NCI-H1105 treated with DMSO at 0.1 percent for 48 hours (cell line): ENCODE measurements around the gene CFAP97D1.

Experiments
- DNase-seq: peaks from one replicate; lab custom pipeline; 2025; lab: John Stamatoyannopoulos, UW

The CFAP97D1 gene

DNA sequence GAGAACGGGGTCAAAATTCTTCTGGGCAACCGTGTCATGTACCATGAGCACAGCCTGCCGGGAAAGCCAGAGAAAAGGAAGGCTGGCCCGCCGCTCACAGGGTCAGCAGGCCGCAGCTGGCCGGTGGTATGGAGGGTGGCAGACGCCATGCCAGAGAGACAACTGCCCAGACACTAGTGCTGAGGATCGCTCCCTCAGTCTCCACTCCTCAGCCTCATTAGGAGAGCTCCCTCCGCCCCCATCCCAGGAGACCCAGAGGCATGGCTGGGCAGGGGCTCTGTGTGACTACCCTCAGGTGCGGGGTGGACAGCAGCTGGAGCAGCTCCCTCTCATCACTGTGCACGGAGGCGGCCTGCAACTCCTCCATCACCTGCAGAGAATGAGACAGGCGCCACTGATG is 49.5 kb downstream of the CFAP97D1 start:
- DNase-seq = no peak

DNA sequence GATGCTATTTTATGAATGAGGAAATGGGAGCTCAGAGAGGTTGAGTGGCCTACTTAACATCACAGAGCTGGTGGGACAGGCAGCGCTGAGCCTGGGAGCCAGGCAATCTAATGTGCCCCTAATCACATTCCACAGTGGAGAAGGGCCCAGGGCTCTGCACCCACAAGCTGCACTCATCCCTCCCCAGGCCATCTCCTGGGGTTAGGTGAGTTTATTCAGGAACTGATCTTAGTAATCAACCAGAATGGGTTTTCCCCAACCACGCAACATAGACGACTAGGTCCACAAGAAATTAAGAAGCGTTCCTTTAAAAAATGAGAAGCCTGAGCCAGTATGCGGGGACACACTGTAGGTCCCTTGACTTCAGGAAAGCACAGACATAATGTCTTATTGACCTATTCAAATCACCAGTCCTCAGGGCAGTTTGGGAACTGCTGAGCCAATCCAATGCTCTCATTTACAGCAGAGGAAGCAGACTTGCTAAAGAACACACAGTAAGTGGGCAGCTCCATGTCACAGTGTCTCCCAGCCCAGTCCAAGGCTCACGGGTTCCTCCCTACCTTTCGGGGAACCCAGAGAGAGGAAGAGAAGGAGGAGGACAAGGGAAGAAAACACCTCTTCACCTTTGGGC is 50.4 kb downstream of the CFAP97D1 start:
- no peak for DNase-seq

DNA sequence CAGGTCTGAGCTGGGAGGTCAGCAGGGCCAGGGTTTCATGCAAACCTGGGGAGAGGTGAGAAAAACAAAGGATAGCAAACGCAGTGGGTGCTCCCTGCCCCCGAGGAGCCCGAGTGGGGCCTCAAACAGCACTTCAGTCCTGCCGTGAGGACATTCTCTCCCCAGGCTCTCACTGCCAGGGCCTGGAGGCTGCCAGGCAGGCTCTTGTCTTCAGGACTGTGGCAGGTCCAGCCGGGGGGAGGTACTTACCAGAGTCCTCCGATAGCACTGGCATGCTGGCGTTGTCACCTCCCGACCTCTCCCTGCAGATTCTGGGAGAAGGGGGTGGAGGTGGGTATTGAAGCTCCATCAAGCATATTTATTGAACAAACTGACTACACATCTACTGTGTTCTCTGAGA is 51.4 kb downstream of the CFAP97D1 start:
- no peak for DNase-seq

DNA sequence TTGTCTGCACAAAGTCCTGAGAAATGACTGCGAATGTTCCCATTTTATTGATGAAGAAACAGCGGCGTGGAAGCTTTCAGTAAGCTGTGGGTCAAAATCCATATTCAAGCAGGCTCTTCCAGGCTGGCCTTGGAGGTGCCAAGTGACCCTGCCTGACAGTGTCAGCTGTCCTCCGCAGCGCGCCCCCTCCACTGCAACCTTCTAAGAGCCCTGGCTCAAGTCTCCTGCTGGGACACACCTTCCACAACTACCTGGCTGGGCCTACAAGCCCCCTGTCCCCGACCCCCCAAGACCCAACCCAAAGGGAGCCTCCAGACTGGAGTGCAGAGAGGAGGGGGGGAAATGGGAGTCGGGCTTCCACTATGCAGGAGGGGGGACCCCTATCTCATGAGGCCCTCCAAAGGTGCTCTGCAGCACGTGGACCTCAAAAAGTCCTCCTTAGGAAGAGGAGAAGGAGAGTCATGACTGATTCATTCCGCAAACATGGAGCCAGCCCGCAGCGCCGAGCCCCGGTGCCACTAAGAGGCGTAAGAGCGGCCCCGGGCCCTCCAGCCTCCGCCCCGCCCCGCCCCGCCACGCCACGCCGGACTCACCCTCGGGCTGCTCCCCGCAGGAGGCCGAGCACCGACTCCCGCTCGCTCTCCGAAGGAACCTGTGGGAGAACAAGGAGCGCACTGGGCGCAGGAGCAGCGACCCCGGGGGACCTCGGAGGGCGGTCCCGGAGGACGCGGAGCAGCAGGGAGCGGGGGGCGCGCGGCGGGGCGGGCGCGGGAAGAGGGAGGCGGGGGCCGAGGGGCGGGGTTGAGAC is 52.1 kb downstream of the CFAP97D1 start:
- DNase-seq = peak; percentile 19

DNA sequence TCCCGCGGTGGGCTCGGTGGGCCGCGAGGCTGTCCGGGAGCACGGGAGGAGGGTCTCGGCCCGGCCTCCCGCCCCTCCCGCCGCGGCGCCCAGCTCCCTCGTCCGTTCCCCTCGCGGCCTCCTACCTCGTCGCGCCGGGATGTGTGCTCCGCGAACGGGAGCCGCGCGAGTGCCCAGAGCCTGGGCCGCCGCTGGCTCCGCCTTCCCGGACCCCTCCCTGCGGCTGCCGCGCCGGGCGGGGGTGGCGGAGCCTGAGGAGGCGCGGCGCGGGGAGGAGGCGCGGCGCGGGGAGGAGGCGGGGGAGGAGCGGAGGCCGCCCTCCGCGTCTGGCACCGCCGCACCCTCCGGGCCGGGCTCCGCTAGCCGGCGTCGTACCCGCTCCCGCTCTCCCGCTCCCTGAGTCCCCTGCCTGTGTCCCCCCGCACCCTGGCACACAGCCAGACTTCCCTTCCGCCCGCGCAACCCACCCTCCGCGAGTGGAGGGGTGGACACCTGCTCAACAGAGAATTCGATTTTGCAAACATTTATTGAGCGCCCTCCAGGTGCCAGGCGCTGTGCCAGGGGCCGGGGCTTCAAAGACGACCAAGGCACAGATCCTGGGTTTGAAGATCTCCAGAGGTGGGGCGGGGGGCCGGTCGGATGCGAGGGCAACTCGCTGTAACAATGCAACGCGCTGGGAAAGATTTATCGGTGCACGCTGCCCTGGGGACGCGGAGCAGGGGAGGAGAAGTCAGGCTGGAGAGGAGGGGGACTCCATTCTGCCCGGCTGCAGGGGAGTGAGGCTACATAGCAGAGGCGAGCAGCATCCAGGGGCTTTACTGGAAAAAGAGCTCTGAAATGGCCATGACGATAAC is 53.0 kb downstream of the CFAP97D1 start, which contains the start of gene MPP3:
TSS of gene MPP3 (minus strand) at position 171 of the 854 bp plus-strand sequence. CDS start 1,240 bp downstream, outside the sequence.
- peak; percentile 49 for DNase-seq

DNA sequence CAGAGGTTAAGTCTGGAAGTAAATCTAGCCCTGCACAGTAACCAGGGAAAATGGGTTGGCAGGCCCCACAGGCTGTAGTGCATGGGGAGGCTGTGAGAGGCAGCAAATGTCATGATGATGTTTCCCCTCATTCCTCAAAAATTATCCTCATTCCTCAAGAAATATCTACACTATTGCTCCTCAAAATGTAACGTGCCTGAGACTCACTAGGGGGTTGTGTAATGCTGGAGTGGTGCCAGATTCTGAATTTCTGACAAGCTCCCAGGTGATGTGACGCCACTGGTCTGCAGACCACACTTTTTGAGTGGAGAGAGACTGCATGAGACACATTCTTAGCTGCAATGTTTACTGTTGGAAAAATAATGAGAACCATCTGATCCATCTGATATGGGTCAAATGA is 53.9 kb downstream of the CFAP97D1 start:
- DNase-seq = no peak
